Mesenchymal stem cell (in vitro differentiated cells and primary cell): ENCODE measurements around the gene TMUB1.

ENCODE experiments used
- DNase-seq: peaks from one replicate; pipeline ENCODE4 v3.0.0-alpha.2; 2013
- H2AFZ ChIP-seq: one replicate; pipeline ENCODE4 v1.6.1; 2013; ENCODE audit warnings: low read depth, mild to moderate bottlenecking, control low read depth, inconsistent platforms, low read length, moderate library complexity
- H2AK5ac ChIP-seq: 2 replicates; pipeline ENCODE4 v1.6.1; 2013; ENCODE audit warnings: low read length, moderate library complexity, mild to moderate bottlenecking, inconsistent platforms; ENCODE audit not compliant: severe bottlenecking
- H2BK120ac ChIP-seq: one replicate; pipeline ENCODE4 v1.6.1; 2013; ENCODE audit warnings: low read depth, mild to moderate bottlenecking, inconsistent platforms, low read length, moderate library complexity
- H2BK12ac ChIP-seq, 2 experiments: one replicate each; pipeline ENCODE4 v1.6.1; 2013; ENCODE audit warnings: inconsistent platforms in 2 of 2, low read length in 2 of 2, mild to moderate bottlenecking in 2 of 2, moderate library complexity in 2 of 2, control low read depth in 1 of 2
- H2BK15ac ChIP-seq: one replicate; pipeline ENCODE4 v1.6.1; 2013; ENCODE audit warnings: mild to moderate bottlenecking, low read depth, inconsistent platforms; ENCODE audit not compliant: poor library complexity, severe bottlenecking
- H2BK5ac ChIP-seq: 2 replicates; pipeline ENCODE4 v1.6.1; 2013; ENCODE audit warnings: low read depth, mild to moderate bottlenecking, low read length, control low read depth, inconsistent platforms; ENCODE audit not compliant: poor library complexity, severe bottlenecking
- H3K14ac ChIP-seq, 2 experiments: one replicate each; pipeline ENCODE4 v1.6.1; 2013; ENCODE audit warnings: inconsistent platforms in 2 of 2, low read length in 2 of 2, control low read depth in 1 of 2, mild to moderate bottlenecking in 1 of 2, moderate library complexity in 1 of 2
- H3K18ac ChIP-seq, 2 experiments: one replicate each; pipeline ENCODE4 v1.6.1; 2013; ENCODE audit warnings: inconsistent platforms in 2 of 2, low read length in 2 of 2, control low read depth in 1 of 2, low read depth in 1 of 2, mild to moderate bottlenecking in 1 of 2
- H3K23ac ChIP-seq, 2 experiments: one replicate each; pipeline ENCODE4 v1.6.1; 2013; ENCODE audit warnings: inconsistent platforms in 2 of 2, low read length in 2 of 2, mild to moderate bottlenecking in 2 of 2, moderate library complexity in 2 of 2, control low read depth in 1 of 2
- H3K27ac ChIP-seq: 2 replicates; pipeline ENCODE4 v1.5.1; 2013; ENCODE audit warnings: mild to moderate bottlenecking, moderate library complexity, low read length, control low read depth, inconsistent platforms; ENCODE audit not compliant: poor library complexity, severe bottlenecking
- H3K27me3 ChIP-seq, 2 experiments: 2 replicates each; pipeline versions ENCODE4 v1.6.1 to v1.7.0; 2013; ENCODE audit warnings: low read length in 2 of 2, mild to moderate bottlenecking in 2 of 2, moderate library complexity in 2 of 2, control low read depth in 1 of 2, inconsistent platforms in 1 of 2; ENCODE audit not compliant: control insufficient read depth in 1 of 2, insufficient read depth in 1 of 2
- H3K36me3 ChIP-seq, 2 experiments: 2 replicates each; pipeline versions ENCODE4 v1.6.1 to v1.7.0; 2013; ENCODE audit warnings: low read length in 2 of 2, control low read depth in 1 of 2, inconsistent platforms in 1 of 2, low read depth in 1 of 2, mild to moderate bottlenecking in 1 of 2; ENCODE audit not compliant: insufficient read depth in 2 of 2, control insufficient read depth in 1 of 2
- H3K4ac ChIP-seq, 2 experiments: one replicate each; pipeline ENCODE4 v1.6.1; 2013; ENCODE audit warnings: inconsistent platforms in 2 of 2, low read length in 2 of 2, mild to moderate bottlenecking in 2 of 2, moderate library complexity in 2 of 2, control low read depth in 1 of 2, low read depth in 1 of 2
- H3K4me1 ChIP-seq: 2 replicates; pipeline ENCODE4 v1.6.1; 2013; ENCODE audit warnings: low read depth, low read length, control low read depth; ENCODE audit not compliant: control insufficient read depth, insufficient read depth
- H3K4me2 ChIP-seq: 2 replicates; pipeline ENCODE4 v1.6.1; 2013; ENCODE audit warnings: low read length, mild to moderate bottlenecking, inconsistent platforms; ENCODE audit not compliant: poor library complexity, severe bottlenecking
- H3K4me3 ChIP-seq, 2 experiments: 2 replicates each; pipeline versions ENCODE4 v1.5.1 to v1.7.0; 2013; ENCODE audit warnings: low read length in 2 of 2, mild to moderate bottlenecking in 2 of 2, control low read depth in 1 of 2, low read depth in 1 of 2; ENCODE audit not compliant: insufficient read depth in 1 of 2
- H3K79me1 ChIP-seq: replicated peaks from 2 replicates; pipeline ENCODE4 v1.6.1; 2013; ENCODE audit warnings: mild to moderate bottlenecking, control low read depth, low read length, inconsistent platforms; ENCODE audit not compliant: poor library complexity, severe bottlenecking
- H3K9ac ChIP-seq: 2 replicates; pipeline ENCODE4 v1.7.0; 2013; ENCODE audit warnings: mild to moderate bottlenecking, low read length, moderate library complexity
- H3K9me3 ChIP-seq: 2 replicates; pipeline ENCODE4 v1.7.0; 2013; ENCODE audit warnings: mild to moderate bottlenecking, low read length; ENCODE audit not compliant: control insufficient read depth
- H4K8ac ChIP-seq: one replicate; pipeline ENCODE4 v1.6.1; 2013; ENCODE audit warnings: inconsistent platforms, mild to moderate bottlenecking, low read length, moderate library complexity
- H4K91ac ChIP-seq: one replicate; pipeline ENCODE4 v1.6.1; 2013; ENCODE audit warnings: mild to moderate bottlenecking, low read length, inconsistent platforms
- WGBS: methylation state at CpG from one replicate; pipeline ENCODE4 v1.1.7; 2013; ENCODE audit warnings: mixed read lengths; 5-methylcytosine and 5-hydroxymethylcytosine counted together

The TMUB1 gene

DNA sequence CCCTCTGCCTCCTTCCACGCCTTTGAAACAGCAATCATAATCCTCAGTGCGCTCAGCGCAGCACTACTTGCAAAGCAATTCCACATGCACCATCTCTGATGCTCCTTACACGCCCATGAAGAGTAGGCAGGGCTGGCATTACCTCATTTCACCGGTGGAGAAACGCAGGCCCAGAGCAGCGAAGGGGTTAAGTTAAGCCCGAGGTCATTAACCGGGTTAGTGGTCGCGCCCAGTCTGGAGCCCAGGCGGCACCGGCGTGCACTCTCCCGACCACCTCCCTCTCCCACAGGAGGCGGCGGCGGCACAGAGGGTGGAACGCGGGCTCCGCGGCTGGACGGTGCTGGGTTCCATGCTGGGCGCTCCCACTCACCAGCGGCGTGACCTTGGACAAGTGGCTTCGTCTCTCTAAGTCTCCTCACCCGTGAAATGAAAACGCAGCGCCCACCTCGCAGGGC lies 3.2 kb downstream of the TMUB1 start:
- no peak overlapping the region for H2BK5ac ChIP-seq
- H2BK120ac ChIP-seq = peak overlapping the region; percentile 85
- 0% methylated on average over 30 of the region's 31 CpGs for WGBS
- DNase-seq = peak; percentile 47
- peak overlapping the region; percentile 6 for H2AFZ ChIP-seq
- H3K18ac ChIP-seq = peak overlapping the region; percentile 94 to 98
- peak overlapping the region; percentile 75 for H3K4me2 ChIP-seq
- H4K8ac ChIP-seq = peak overlapping the region; percentile 96
- peak overlapping the region; percentile 95 for H4K91ac ChIP-seq
- no peaks in the 10 kb centered on the region for H3K27me3 ChIP-seq
- peak overlapping the region; percentile 46 for H3K27ac ChIP-seq
- H3K4ac ChIP-seq = peak overlapping the region; percentile 80 to 89
- H3K36me3 ChIP-seq = peaks cover 36 to 56% of the 10 kb centered on the region in 2 experiments
- peak overlapping the region; percentile 94 for H3K9ac ChIP-seq
- peak overlapping the region; percentile 85 to 96 for H3K4me3 ChIP-seq
- H2BK12ac ChIP-seq = peak overlapping the region; percentile 45 to 75
- H3K79me1 ChIP-seq = peaks cover 21% of the 10 kb centered on the region
- peak overlapping the region in 1 of 2 experiments; percentile 91 for H3K23ac ChIP-seq
- peak overlapping the region in 1 of 2 experiments; percentile 85 for H3K14ac ChIP-seq
- peak overlapping the region; percentile 48 for H2AK5ac ChIP-seq
- H3K9me3 ChIP-seq = no peaks in the 10 kb centered on the region
- peak overlapping the region; percentile 99 for H2BK15ac ChIP-seq
- peaks cover 49% of the 10 kb centered on the region for H3K4me1 ChIP-seq

GRCh38 chr7:151079199-151079910 lies 3.9 kb downstream of the TMUB1 start:
- H2BK12ac ChIP-seq = peak overlapping the region in 1 of 2 experiments; percentile 81
- peak overlapping the region in 1 of 2 experiments; percentile 46 for H3K18ac ChIP-seq
- no peaks in the 10 kb centered on the region for H3K9me3 ChIP-seq
- H2BK120ac ChIP-seq = no peak overlapping the region
- peak overlapping the region; percentile 85 to 96 for H3K4me3 ChIP-seq
- peaks cover 27% of the 10 kb centered on the region for H3K79me1 ChIP-seq
- peak overlapping the region in 1 of 2 experiments; percentile 80 for H3K4ac ChIP-seq
- H4K91ac ChIP-seq = peak overlapping the region; percentile 44
- H3K27me3 ChIP-seq = no peaks in the 10 kb centered on the region
- no peak overlapping the region for H2AK5ac ChIP-seq
- H2BK5ac ChIP-seq = no peak overlapping the region
- peaks cover 49% of the 10 kb centered on the region for H3K4me1 ChIP-seq
- peak overlapping the region; percentile 94 for H3K9ac ChIP-seq
- no peak for DNase-seq
- H3K27ac ChIP-seq = no peak overlapping the region
- H2BK15ac ChIP-seq = no peak overlapping the region
- peak overlapping the region; percentile 75 for H3K4me2 ChIP-seq
- H2AFZ ChIP-seq = no peak overlapping the region
- H3K36me3 ChIP-seq = peaks cover 43 to 63% of the 10 kb centered on the region in 2 experiments
- no peak overlapping the region for H4K8ac ChIP-seq
- peak overlapping the region in 1 of 2 experiments; percentile 80 for H3K14ac ChIP-seq
- whole genome bisulfite sequencing = 91% methylated on average over 21 of the region's 27 CpGs
- H3K23ac ChIP-seq = no peak overlapping the region

DNA sequence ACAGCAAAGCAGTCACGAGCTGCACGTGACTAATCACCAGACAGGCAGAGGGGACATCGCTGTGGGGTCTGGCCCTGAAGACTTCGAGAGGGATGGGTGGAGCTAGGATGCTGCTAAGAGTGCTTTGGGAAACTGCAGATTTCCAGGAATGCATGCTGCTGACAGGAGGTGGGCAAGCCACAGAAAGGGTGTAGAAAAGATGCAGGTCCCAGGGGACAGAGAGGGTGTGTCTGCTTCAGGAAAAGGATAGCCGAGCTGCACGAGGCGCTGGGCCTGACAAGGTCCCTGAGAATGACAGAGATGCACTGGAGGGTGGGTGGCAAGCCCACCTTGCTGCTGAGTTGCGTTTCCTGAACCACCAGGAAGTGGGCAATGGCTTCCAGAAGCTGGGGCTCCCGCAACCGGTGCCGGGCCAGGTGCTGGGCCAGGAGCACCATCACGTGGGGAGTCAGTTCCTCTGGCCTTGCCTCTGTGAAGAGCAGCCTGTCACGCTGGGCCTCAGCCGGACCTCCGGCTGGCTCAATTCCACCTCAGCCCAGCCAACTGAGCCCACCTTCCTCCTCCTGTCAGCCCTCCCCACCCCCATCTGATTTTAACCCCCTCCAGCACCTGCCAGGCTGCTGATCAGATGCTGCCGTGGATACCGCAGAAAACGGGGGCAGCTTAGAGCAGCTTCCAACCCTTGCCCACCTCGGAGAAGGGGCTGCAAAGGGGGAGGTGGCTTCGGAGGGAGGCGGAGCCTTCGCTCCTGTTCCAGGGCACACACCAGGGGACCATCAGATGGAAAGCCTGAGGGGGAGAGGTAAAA lies 4.9 kb downstream of the TMUB1 start:
- WGBS = 47% methylated on average over 22 of the region's 22 CpGs
- Histone ChIP-seq H3K18ac (peak overlapping the region; percentile 4 to 93), H2BK12ac (peak overlapping the region; percentile 18 to 88), H3K4me1 (peaks cover 45% of the 10 kb centered on the region), H3K27me3 (no peaks in the 10 kb centered on the region), H3K14ac (peak overlapping the region in 1 of 2 experiments; percentile 58), H2AK5ac (no peak overlapping the region), H3K9ac (peak overlapping the region; percentile 94), H3K4ac (peak overlapping the region in 1 of 2 experiments; percentile 77), H4K8ac (peak overlapping the region; percentile 36), H3K23ac (peak overlapping the region in 1 of 2 experiments; percentile 15), H3K36me3 (peaks cover 52 to 72% of the 10 kb centered on the region in 2 experiments), H4K91ac (peak overlapping the region; percentile 56), H3K9me3 (no peaks in the 10 kb centered on the region), H3K4me2 (no peak overlapping the region), H3K79me1 (peaks cover 31% of the 10 kb centered on the region), H3K4me3 (peak overlapping the region in 1 of 2 experiments; percentile 27), H2BK5ac (no peak overlapping the region), H3K27ac (no peak overlapping the region), H2BK15ac (no peak overlapping the region), H2BK120ac (no peak overlapping the region), H2AFZ (no peak overlapping the region)
- DNase-seq = peak; percentile 89
